Forelimb muscle (tissue), 1 donor: ENCODE results near the gene KRTAP4-6. TPM values are rescaled to one million over a fixed set of nuclear protein-coding genes. Genes with fewer than 3 reads are reported as not detected.
"Not testable (repeated sequence)": the region's sequence is repeated elsewhere in the genome, so short reads cannot be mapped to it uniquely, and the experiment has no call there.

Source experiments
- DNase-seq: peaks from one replicate; pipeline ENCODE4 v3.0.0-alpha.2; 2013; ENCODE audit warnings: low read depth
- polyA plus RNA-seq: library from polyadenylated mRNA; unstranded; fragments of 120-200 nt; gene quantifications from one replicate; pipeline ENCODE4 v1.2.1, GENCODE V29; 2013; ENCODE audit not compliant: insufficient read length

Gene KRTAP4-6
- not detected for polyA plus RNA-seq

DNA sequence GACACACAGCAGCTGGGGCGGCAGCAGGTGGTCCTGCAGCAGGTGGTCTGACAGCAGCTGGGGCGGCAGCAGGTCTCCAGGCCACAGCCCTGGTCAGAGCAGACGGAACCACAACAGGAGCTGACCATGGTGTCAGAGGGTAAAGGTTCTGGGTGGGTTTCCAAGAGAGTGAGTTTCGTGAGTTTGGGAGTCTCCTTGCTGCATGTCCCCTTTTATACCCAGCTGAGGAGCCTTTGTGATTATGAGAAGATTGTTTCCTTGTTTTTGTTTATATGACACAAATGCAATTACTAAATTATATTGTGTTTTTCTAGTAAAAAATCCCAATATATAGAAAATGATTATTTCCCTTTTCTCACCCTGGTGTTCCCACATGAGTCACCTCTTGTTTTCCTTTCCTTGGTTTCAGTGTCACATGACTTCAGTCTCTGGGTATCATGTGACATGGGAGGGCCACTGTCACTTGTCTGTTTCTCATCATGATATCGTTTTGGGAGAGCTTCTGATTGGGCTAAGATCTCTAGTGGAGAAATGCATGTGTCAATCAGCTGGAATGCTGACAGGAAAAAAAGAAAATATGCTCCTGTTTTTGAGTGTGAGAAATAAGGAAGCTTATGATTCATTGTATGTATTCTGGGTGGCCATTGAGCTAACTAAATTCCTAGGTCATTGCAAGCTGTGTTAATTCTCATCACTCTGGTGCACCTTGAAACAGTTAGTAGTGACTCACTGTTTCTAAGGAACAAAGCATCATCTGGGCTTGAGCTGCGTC is at the start of gene KRTAP4-6:
TSS of gene KRTAP4-6 (minus strand) at position 185 of the 772 bp plus-strand sequence. CDS start at position 128, 57 bp downstream.
- DNase-seq = no peak

DNA sequence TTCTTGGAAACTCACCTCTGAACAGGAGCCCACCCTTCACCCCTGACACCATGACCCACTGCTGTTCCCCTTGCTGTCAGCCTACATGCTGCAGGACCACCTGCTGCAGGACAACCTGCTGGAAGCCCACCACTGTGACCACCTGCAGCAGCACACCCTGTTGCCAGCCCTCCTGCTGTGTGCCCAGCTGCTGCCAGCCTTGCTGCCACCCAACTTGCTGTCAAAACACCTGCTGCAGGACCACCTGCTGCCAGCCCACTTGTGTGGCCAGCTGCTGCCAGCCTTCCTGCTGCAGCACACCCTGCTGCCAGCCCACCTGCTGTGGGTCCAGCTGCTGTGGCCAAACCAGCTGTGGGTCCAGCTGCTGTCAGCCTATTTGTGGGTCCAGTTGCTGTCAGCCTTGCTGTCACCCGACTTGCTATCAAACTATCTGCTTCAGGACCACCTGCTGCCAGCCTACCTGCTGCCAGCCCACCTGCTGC is 49.5 kb upstream of the KRTAP4-6 start, which contains the start of gene KRTAP9-1:
TSS of gene KRTAP9-1 (plus strand) at position 51 of the 482 bp plus-strand sequence. CDS start at position 51, 0 bp downstream.
- not testable (repeated sequence) for DNase-seq

DNA sequence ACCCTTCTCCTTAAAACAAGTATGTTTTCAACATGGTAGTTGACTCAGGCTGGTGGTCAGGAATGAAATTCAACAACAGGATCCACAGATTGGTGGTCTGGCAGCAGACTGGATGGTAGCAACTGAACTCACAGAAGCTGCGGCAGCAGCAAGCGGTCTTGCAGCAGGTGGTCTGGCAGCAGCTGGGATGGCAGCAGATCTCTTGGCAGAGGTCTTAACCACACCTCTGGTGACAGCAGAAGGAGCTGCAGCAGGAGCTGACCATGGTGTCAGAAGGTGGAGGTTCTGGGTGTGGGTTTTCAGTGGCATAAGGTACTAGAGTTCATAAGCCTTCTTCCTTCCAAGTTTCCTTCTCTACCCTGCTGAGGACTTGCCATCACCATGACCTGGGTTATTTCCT is 46.5 kb upstream of the KRTAP4-6 start:
- DNase-seq = no peak

DNA sequence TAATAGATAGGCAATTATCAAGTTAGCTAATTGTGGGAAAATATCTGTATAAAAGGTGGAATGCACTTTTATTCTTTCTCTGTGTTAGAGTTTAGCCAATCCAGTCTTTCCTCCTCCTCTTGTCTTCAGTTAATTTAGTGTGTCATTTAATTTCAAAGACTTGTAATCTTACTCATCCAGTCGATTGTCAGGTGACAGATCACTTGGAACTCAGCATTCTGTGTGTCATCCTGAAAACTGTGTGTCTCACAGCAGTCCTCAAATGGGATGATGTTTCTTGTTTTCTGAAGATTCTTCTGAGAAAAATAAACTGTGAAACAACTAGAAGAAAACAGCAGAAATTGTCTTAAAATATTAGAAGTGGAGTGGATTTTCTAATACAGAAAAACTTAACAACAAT is 44.7 kb upstream of the KRTAP4-6 start:
- no peak for DNase-seq

DNA sequence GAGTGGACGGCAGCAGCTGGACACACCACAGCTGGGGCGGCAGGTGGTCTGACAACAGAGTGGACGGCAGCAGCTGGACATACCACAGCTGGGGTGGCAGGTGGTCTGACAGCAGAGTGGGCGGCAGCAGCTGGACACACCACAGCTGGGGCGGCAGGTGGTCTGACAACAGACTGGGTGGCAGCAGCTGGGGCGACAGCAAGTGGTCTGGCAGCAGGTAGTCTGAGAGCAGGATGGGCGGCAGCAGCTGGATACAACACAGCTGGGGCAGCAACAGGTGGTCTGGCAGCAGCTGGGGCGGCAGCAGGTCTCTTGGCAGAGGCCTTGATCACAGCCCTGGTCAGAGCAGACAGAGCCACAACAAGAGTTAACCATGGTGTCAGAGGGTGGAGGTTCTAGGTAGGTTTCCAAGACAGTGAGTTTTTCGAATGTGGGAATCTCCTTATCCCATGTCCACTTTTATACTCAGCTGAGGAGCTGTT is 44.2 kb upstream of the KRTAP4-6 start, which contains the start of gene KRTAP4-1:
TSS of gene KRTAP4-1 (minus strand) at position 432 of the 482 bp plus-strand sequence. CDS start at position 375, 57 bp downstream.
- no peak for DNase-seq

DNA sequence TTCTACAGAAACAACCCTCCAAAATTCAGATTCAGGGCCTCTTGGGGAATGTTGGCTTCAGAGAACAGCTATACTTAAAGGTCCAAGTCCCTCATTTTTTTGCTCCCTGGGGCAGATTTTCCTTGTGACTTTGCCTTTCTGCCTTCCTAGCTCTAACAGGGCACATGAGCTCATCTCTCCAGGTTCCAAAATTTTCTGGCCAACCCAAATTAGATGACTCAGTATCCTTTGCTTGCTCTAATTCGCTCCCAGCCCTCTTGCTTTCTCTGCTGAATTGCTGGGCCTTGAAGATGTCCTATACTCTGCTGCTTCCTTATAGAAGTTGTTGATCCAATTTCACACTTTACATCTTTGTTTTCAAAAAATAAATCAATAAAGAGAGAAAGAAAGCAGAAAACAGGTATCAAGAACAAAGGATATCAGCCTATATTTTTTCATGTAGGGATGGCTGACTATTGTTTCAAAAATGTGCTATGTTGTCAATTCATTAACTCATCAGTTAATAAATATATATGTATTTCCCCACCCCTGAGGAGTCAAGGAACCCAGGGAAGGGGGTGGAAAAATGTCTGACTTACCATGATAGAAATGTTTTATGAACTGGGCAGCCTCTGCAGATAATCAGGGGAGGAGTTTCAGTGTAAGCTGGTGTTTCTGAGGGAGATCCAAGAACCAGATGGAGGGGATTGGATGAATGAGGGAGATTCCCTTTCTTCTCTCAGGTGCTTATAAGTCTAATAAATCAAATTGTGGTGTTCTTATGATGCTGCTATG is 38.7 kb upstream of the KRTAP4-6 start:
- no peak for DNase-seq

DNA sequence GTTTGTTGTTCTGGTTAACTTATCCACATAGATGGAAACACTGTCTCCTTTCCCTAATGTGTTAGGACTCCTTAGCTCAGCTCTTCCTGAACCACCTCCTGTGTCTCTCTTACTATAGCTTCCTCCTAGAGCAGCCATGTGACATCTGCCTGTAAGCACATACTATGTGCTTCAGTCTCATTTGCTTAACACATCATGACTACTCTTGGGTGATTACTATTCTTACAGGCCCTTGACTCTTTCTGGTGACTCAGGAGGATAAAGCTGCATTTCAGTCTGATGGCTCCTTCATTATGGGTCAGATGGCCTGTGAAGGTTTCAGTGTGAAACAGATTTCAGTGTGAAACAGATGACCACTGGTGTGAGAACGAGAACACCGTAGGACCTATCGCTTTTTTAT is 38.0 kb upstream of the KRTAP4-6 start:
- DNase-seq = no peak

DNA sequence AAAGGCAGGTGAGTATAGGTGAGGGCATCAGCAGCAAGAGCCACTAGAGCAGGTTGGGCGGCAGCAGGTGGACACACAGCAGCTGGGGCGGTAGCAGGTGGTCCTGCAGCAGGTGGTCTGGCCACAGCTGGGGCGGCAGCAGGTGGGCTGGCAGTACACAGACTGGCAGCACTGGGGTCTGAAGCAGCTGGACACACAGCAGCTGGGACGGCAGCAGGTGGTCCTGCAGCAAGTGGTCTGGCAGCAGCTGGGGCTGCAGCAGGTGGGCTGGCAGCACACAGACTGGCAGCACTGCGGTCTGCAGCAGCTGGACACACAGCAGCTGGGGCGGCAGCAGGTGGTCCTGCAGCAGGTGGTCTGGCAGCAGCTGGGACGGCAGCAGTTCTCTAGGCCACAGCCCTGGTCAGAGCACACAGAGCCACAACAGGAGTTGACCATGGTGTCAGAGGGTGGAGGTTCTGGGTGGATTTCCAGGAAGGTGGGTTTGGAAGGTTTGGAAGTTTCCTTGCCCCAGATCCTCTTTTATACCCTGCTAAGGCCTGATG is 37.5 kb upstream of the KRTAP4-6 start, which contains the start of gene KRTAP4-2:
TSS of gene KRTAP4-2 (minus strand) at position 495 of the 545 bp plus-strand sequence. CDS start at position 438, 57 bp downstream.
- DNase-seq = no peak

DNA sequence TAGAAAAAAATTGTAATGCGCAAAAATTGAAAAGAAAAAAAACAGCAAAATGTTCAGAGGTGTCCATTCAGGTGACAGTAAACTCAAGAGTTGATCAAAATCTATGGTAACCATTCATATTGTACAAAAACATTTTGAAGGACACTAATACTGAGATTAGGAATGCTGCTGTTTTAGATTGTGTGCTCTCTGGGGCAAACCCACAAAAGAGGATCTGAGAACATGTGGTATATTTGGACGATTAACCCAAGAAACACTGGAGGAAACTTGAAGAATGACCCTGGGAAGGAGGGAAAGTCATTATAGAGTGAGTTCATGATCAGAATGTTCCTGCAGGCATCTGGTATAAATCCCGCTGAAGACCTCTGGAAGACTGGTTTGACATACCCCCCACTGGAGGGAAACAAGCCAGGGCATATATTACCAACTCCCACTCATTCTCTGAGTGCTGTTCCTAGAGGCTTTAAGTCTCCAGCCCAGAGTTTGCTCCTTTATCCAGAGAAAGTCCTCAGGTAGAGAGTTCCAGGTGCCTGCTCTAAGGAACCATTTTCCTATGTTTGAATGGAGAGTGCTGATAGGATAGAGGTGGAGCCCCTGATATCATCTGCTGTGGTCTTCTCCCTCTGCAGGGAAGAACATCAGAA is 36.5 kb upstream of the KRTAP4-6 start:
- DNase-seq = no peak

DNA sequence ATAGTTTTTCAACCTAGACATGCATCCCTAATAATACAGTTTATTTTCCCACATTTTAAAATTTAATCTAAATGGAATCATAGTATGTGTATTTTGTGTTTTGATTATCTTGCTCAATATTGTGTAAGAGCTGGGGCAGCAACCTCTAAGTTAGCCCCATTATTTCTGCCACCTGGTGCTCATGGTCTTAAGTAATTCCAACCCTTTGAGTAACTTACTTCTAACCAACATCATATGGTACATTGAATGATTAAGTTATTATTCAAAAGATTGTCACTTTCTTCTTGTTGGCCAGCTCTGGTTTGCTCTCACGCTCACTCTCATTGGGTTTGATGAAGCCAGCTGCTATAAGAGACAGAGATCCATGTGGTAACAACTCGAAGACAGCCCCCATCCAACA is 31.5 kb upstream of the KRTAP4-6 start:
- no peak for DNase-seq

DNA sequence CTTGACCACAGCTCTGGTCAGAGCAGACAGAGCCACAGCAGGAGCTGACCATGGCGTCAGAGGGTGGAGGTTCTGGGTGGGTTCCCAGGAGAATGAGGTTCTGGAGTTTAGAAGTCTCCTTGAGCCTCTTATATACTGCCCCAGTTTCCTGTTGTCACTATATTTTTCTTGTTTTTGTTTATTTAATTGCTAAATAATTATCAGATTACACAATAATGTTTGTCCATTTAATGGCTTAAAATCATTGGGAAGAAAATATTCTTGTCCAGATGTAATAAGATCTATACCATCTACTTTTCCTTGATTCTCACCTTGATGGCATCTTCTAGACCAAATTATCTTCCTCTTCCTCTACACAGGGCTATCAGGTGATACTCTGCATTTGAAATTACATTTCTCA is 27.8 kb upstream of the KRTAP4-6 start, which contains the start of gene KRTAP4-3:
TSS of gene KRTAP4-3 (minus strand) at position 101 of the 400 bp plus-strand sequence. CDS start at position 52, 49 bp downstream.
- DNase-seq = no peak

DNA sequence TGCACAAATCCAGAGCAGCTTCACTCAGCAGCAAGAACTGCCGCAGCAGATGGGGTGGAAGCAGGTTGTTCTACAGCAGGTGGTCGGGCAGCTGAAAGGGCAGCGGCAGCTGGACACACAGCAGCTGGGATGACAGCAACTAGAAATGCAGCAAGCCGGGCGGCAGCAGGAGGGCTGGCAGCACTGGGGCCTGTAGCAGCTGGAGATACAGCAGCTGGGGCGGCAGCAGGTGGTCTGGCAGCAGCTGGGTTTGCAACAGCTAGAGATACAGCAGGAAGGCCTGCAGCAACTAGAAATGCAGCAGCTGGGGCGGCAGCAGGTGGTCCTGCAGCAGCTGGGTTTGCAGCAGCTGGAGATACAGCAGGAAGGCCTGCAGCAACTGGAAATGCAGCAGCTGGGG is 27.2 kb upstream of the KRTAP4-6 start:
- DNase-seq = no peak

DNA sequence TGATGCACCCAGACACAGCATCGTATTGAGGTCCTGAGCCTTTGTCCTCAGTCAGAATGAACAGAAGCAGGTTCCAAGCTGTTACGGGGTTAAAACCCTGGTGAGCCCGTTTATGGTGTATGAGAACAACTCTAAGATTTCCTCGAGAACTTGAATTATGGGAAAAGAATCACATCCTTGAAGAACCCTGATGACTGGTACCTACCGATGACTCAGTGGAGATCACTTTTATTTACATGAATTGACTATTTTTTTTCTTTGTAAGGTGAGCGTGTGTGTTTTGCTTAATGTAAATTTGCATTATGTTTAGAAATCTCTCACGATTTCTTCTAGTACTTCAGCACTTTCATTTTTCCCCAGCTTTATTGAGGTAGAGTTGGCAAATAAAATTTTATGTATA is 23.5 kb upstream of the KRTAP4-6 start:
- DNase-seq = no peak

DNA sequence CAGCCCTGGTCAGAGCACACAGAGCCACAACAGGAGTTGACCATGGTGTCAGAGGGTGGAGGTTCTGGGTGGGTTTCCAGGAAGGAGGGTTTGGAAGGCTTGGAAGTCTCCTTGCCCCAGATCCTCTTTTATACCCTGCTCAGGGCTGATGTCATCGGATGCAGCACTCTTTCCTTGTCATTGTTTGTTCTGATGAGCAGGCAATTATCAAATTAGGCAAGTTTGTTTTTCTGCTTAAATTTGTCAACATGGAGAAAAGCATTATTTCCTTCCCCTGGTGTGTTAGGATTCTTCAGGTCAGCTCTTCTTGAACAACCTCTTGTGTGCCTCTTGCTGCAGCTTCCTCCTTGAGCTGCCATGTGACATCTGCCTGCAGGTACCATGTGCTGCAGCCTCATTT is 20.3 kb upstream of the KRTAP4-6 start, which contains the start of gene KRTAP4-4:
TSS of gene KRTAP4-4 (minus strand) at position 101 of the 400 bp plus-strand sequence. CDS start at position 44, 57 bp downstream.
- DNase-seq = no peak

DNA sequence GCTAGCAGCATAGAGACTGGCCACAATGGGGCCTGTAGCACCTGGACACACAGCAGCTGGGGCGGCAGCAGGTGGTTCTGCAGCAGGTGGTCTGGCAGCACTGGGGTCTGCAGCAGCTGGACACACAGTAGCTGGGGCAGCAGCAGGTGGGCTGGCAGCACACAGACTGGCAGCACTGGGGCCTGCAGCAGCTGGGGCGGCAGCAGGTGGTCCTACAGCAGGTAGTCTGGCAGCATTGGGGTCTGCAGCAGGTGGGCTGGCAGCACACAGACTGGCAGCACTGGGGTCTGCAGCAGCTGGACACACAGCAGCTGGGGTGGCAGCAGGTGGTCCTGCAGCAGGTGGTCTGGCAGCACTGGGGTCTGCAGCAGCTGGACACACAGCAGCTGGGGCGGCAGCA is 19.8 kb upstream of the KRTAP4-6 start:
- DNase-seq = not testable (repeated sequence)

DNA sequence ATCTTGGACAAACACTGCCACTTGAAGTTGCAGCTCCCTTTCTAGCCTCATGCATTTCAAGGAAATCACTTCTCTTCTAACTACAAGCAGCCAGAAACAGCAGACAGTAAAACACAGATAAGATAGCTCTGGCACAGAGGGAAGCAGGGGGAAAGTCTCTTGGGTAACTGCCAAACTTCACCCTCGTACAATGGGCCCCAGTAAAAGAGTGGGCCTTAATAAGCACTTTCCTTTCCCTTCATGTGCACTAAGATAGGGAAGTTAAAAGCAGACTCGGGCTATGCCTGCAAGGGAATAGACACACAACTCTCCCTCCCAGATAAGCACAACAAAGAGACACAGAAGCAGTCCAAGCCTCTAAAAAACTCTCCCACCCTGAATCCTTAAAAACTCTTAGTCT is 13.5 kb upstream of the KRTAP4-6 start:
- no peak for DNase-seq

DNA sequence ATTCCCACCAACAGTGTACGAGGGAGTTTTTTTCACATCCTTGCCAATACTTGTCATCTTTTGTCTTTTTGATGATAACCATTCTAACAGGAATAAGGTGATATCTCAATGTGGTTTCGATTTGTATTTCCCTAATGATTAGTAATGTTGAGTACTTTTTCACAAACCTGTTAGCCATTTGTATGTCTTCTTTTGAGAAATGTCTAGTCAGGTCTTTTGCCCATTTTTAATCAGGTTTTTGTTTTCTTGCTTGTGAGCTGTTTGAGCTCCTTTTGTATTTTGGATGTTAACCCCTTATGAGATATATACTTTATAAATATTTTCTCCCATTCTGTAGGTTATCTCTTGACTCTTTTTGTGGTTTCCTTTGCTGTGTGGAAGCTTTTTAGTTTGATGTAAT is 11.2 kb upstream of the KRTAP4-6 start:
- DNase-seq = no peak

DNA sequence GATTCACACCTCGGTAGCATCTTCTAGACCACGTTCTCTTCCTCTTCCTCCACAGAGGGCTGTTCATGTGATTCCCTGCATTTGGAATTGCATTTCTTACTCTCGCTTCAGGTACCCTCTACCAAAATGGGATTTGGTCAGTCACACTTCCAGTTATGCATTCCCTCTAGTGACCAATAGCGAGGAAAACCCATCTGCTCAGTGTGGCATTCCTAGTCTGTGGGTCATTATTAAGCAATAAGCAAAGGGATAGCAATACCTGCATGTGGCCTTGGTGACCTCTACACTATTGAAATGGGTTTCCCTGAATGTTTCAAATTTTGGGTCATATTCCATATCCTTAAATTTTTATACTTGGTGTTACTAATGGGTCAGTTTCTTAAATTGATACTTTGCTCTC is 9.7 kb upstream of the KRTAP4-6 start:
- DNase-seq = no peak

DNA sequence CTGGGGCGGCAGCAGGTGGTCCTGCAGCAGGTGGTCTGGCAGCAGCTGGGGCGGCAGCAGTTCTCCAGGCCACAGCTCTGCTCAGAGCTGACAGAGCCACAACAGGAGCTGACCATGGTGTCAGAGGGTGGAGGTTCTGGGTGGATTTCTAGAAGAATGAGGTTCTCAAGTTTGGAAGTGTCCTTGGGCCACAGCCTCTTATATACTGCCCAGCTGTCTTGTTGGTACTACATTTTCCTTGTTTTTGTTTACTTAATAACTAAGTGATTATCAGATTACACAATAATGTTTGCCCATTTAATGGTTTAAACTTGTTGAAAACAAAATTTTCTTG is 9.3 kb upstream of the KRTAP4-6 start, which contains the start of gene KRTAP4-5:
TSS of gene KRTAP4-5 (minus strand) at position 174 of the 334 bp plus-strand sequence. CDS start at position 116, 58 bp downstream.
- DNase-seq = no peak

DNA sequence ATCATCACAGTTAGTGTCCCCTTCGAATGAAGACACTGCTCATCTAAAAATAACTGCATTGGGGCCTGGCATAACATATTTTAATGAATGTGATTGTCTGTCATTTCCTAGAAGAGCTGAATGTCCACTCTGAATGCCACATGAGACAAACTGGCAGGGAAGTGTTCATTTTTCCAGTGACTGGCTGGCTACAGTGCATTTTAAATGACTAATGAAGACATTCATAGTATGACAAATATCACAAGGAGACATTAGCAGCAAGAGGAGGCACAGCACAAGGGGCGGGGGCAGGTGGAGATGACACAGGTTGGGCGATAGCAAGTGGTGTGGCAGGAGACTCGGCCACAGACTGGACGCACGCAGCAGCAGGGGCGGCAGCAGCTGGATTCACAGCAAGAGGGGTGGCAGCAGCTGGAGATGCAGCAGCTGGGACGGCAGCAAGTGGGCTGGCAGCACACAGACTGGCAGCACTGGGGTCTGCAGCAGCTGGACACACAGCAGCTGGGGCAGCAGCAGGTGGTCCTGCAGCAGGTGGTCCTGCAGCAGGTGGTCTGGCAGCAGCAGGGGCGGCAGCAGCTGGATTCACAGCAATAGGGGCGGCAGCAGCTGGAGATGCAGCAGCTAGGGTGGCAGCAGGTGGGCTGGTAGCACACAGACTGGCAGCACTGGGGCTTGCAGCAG is 8.8 kb upstream of the KRTAP4-6 start:
- not testable (repeated sequence) for DNase-seq
